ENCODE measurements around the gene STAB2.

DNA sequence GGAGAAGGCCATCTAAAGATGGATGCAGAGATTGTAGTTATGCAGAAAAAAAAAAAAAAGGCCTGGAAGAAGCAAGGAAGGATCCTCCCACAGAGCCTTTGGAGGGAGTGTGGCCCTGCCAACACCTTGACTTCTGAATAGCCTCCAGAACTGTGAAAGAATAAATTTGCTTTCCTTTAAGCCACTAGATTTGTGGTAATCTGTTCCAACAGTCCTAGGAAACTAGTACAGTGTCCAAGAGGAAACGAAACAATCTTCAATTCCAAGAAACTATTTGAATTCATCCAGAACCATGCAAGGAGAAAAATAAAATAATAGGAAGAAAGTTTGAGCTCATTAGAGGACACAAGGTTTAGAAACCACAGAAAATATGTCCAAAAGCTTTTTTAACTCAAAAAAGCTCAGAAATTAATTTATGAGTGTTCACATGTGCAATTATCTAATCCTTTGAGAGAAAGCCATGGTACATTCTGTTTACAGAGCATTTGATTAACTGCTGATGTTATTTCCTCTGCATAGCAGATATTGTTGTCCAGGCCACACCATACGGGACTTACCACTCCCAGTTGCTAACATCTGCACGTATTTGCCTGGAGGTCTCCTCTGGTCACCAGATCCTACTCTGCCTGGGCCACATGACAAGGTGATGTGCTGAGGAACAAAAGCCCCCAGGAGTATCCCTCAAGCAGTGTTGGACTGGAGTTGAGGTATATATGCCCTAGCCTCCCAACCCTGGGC, 30.0 kb upstream of the STAB2 start:
- TF ChIP-seq, protein P1, sequence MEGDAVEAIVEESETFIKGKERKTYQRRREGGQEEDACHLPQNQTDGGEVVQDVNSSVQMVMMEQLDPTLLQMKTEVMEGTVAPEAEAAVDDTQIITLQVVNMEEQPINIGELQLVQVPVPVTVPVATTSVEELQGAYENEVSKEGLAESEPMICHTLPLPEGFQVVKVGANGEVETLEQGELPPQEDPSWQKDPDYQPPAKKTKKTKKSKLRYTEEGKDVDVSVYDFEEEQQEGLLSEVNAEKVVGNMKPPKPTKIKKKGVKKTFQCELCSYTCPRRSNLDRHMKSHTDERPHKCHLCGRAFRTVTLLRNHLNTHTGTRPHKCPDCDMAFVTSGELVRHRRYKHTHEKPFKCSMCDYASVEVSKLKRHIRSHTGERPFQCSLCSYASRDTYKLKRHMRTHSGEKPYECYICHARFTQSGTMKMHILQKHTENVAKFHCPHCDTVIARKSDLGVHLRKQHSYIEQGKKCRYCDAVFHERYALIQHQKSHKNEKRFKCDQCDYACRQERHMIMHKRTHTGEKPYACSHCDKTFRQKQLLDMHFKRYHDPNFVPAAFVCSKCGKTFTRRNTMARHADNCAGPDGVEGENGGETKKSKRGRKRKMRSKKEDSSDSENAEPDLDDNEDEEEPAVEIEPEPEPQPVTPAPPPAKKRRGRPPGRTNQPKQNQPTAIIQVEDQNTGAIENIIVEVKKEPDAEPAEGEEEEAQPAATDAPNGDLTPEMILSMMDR (IDR thresholded peaks at IDR 0.05; ENCODE audit: insufficient read depth, low read length, poor library complexity, severe bottlenecking): no peak
- no peak for TF ChIP-seq EZH2phosphoT487 (conservative IDR thresholded peaks at IDR 0.05; ENCODE audit: low read length)

All from SU-DHL-6 (cell line).